GM19452 (cell line): ENCODE measurements around the gene PKNOX2.

Source experiments
- ATAC-seq: cut with Tn5 transposase; IDR thresholded peaks from one replicate; pipeline ENCODE4 v1.9.1; 2021; ENCODE audit not compliant: unreplicated experiment

PKNOX2 gene

DNA sequence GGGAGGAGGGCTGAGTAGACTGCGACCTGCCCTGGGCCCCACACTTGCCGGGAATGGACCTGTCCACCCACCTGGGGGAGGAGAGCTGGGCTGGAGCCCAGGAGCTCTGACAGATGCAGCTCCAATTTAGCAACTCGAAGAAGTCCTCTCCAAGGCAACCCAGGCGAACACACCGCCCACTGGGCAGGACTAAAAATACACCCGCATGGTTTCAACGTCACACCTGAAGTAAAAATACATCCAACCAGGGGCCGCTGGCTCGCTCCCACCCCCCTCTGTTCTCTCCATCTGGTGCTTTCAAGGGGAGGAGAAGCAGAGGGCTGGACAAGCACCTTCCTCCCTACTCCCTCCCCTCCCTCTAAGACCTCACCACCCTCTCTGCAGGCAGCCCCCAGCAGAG, 211.6 kb downstream of the PKNOX2 start:
- ATAC-seq, result no peak

DNA sequence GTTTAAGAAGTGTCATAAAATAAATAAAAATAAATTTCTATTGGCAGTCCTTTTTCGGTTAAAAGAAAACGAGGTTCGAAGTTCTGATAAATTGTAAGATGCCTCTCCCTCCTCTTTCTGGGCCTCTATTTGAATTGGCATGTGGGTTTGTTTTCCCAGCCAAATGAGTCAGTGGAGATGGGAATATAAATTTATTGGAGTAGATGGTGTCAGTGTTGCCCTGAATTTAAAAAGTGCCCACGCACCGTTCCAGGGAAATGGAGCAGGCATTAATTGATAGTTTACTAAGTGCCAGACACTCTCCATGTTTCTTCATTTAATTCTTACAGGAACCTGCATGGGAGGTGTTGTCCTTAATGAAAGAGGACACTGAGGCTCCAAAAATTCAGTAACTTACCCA, 212.3 kb downstream of the PKNOX2 start:
- ATAC-seq, result no peak

DNA sequence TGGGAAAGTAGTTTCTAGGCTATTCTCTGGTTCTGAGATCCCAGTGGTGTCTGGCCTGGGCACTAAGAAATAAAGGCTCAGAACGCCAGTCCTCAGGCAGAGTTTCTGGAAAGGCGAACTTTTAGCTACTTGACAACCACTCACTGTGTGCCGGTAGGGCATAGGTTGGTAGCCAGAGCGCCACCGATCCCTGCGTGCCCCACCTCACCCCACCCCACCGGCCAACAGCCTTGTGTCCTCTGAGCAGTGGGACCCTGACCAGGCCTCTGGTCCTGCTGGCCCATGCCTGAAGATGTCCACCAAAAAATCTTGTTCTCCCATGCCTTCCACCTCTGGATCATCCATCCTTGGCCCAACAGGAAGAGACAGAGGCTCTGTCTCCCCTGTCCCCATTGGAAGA, 213.5 kb downstream of the PKNOX2 start:
- no peak for ATAC-seq

DNA sequence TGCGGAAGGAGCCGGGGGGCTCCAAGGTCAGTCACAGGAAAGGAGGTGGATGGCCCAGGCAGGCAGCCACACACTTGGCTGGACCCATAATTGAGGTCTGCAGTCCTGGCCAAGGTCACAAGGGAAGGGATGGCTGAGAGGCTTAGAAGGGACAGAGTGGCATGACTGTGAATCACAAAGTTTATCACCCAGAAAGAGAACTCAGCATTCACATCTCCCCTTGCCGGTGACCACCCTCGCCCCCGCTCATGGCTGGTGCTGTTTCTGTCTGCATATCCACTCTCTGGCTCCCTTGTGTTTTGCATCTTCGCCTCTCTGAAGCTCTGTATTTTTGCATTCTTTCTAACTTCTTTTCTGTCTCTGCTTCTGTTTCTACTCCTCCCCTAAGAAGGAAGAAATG, 214.0 kb downstream of the PKNOX2 start:
- ATAC-seq, result no peak

DNA sequence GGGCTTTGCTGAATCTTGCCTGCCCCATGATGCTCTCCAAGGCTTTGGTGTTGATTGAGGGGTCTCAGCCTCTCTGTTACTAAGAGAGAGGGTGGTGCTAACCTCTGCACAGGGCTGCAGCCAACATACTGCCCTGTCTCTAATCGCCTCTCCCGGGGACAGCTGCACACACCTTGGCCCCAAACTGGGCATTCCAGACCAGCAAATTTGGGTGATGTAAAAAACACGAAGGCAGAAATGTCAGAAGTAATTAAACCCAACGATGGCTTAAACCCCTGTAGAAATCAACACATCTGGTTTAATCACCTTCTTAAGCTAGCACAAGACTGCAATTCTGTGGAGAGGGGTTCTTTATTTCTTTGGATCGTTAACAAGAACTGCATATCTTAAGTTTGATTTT, 215.0 kb downstream of the PKNOX2 start:
- no peak for ATAC-seq

DNA sequence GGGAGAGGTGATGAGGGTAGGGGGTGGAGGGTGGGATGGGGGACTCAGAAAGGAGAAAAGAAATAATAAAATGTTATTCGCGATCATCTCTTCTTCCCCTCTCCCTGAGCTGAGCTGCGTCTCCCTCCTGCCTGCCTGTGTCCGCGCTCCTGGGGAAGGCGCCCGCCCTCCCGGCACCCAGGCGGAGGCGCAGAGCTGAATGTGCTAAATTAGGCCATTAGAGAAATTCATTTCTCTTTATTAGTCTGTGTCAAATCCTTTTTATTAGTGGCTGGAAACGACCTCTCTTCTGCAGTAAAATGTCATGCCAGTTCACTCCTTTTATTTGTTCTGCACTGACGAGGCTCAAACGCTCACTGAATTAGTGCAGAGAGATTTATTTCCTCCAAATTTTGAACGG, 215.4 kb downstream of the PKNOX2 start:
- ATAC-seq, result no peak

DNA sequence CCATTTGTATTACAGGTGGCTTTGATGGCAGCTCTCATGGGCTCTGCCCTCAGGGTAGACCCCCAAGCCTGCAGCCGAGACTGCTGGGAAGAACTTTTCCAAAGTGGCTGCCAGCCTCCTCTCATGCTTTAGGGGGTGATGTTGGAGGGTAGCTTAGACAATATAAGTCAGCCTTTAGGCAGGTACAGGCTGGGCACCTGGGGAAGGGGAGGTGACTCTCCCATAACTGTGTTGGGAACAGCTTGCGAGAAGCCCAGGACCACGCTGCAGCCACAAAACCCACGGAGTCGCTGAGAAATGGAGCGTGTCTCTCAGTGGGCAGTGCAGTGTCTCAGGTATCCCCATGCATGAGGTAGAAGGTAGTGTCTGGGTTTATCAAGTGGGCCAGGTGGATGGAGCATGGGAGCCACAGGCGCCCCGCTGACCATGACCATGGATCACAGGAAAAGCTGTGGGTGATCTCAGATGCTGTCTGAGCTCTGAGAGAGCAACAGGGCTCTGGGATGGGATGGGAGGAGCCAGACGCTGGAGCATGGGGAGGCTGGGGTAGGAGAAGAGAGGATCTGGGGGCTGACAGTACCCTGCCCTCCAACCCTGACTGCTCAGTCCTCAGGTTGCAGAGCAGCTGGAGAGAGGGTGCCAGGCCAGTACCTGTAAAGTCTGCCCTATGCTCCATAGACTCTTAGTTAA, 216.3 kb downstream of the PKNOX2 start:
- ATAC-seq, result no peak

DNA sequence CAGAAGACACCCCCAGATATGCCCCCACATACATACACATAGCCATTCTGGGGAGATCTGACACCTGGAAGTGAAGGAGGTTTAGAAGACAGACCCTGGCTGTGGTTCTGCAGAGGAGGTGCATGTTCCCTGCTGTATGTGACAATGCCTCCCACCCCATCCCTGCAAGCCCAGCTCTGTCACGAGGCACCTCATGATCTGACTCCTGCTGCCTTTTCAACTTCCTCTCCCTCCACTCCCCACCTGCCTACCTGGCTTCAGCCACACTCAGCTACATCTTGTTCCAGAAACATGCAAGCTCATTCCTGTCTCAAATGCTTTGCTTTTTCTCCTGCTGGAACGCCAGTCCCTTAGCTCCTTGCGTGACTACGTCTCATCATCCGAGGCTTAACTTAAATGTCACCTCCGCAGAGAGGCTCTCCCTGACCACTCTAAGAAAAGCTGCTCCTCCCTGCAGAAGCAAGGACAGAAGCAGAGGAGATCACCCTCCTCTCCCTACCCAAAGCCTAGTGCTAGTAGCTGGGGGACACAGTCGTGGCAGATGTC, 217.0 kb downstream of the PKNOX2 start:
- ATAC-seq, result no peak

DNA sequence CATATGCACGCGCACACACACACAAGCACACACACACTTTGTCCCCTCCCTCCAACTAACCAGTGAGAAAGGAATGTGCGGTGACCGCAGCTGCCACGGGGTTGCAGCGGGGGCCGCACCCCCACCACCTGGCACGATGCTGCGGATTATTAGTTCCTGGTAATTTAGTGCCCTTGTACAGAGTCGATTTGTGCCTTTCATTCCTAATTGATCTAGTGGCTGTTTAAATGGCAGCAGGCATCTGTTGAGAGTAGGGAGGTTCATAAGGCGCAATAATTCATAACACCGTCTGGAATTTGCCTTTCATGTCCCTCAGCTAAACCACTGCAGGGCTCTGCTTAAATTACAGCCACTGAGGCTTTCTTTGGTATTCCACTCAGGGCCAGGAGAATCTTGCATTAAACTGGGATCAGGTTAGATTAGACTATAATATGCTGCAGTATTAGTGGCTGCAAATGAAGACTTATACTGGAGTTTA, 217.8 kb downstream of the PKNOX2 start:
- ATAC-seq, result no peak

DNA sequence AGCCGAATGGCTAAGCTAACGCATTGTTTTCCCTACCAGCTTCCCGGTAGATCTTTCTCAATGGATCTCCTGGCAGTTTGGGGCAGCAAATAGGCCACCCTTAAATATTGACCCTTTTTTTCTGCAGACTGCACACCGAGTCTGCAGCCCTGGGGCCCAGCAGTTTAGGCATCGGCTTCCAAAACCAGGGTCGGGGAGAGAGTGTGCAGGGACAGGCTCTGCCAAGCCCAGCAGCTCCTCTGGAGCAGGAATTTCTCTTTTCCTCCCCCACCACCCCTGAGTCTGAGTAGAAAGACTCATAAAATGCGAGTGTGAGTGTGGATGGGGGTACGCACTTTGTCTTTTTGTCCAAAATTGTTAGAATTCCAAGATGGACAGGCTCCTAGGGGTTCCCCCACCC, 218.3 kb downstream of the PKNOX2 start:
- no peak for ATAC-seq

DNA sequence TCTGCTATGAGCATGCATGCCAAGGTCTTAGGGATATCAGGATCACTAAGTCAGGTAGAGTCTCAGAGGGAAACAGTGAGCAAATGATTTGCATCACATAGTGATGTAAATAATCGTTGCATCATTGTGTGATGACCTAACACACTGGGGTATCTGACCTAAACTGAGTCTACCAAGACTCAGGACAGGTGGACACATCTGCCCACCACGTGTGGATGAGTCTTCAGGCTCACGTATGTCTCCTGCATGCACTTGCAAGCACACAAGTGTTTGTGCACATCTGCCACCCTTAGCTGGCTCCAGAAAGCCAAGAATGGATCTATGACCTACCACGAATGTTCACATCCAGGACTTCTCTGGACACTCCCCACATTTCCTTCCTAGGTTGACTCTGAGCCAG, 220.3 kb downstream of the PKNOX2 start:
- no peak for ATAC-seq

DNA sequence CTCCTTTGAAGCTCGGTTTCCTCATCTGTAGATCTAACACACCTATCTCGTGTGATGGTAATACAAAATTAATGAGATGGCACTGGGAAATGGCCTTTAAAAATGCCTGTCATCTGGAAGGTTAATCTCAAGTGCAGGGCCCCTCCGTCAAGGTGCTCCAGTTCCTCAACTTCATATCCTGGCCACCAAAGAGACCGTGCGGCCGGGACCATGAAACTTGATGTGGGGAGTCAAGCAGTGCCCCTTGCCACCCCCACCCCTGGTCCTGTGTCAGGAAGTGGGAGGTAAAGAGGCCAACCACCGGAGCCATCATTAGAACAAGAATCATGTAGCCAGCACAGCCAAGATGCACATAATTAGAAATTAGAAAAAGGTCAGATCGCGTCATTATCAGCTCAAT, 223.3 kb downstream of the PKNOX2 start:
- no peak for ATAC-seq

DNA sequence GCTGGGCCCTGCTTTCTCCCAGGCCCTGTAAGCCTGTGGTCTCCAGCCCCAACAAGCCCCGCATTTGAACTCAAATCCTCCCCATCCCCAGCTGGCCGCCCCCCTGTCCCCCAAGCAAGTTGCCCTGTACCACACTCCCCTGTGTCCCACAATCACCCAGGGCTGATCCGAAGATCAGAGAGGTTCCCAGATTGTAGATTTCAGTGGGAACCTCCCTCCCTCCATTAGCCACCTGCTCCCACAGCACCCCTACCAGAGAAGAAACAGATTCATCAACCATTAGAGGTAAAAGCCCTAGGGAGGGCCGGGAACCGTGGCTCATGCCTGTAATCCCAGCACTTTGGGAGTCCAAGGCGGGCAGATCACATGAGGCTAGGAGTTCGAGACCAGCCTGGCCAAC, 224.1 kb downstream of the PKNOX2 start:
- no peak for ATAC-seq

DNA sequence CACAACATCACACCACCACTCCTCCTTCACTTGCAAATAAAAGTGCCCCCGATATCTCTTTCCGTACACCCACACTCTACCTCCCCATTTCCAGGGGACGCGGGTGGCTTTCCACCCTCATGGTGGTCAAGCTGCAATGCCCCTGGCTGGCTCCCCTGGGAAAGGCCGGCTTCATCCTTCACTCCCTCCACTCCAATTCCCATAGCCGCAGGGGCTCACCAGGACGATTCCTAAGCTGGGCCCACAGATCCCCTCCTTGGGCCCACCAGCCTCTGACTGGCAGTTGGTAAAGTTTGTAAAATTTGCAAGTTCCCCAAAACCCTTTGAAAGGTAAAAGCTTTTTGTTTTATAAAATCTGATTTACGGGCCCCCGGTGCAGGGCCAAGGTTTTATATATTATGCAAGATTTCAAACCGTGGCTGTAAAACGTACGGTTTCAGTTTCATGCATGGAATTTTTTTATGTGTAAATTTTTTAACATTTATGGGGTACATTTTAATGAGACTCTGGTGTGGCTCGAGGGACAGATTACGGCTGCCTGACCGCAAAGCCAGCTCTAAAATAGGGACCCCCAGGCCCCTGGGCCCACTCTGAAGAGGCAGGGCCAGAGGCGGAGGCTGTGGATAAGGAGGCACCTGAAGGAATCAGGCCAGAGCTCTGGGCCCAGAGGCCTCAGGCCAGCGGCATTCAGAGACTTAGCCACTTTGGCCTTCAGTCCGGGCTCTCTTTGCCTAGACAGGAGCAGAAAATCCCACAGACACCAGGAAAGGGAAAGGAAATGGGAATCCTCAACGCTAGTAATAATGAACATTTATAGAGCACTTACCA, 225.0 kb downstream of the PKNOX2 start:
- no peak for ATAC-seq

DNA sequence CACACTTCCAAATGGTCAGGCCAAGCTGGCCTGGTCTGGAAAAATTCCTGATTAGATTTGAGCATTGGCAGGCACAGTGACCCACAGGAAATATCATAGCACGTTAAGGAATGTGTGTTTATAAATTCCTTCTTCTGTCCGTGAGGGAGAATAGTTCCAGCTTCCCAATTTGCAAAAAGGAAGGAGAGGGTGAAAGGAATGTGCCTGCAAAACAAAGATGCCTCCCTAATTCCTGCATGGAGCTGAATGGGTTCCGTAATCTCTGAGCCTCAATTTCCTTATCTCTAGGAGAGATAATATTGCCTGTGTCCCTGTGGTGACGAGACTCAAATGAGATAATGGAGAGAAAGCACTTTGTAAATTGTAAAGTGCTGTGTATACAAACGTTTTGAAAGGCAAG, 226.4 kb downstream of the PKNOX2 start:
- no peak for ATAC-seq

DNA sequence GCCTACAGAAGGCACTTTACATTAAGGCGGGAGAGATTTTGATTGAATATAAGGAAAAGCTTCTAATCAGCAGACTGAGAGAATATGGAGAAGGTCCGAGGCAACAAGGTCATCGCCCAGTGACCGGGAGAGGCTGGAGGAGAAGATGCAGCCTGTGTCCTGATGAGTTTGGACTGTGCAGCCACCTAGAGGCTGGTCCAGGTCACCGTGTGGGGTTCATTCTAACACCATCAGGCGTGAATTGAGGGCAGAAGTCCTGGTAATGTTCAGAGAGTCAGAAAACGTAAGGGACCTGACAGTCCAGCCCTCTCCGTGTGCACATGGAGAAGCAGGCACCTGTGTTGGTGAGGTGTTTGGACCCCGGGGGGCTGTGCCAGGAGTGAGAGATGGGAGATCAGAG, 228.8 kb downstream of the PKNOX2 start:
- ATAC-seq, result no peak

DNA sequence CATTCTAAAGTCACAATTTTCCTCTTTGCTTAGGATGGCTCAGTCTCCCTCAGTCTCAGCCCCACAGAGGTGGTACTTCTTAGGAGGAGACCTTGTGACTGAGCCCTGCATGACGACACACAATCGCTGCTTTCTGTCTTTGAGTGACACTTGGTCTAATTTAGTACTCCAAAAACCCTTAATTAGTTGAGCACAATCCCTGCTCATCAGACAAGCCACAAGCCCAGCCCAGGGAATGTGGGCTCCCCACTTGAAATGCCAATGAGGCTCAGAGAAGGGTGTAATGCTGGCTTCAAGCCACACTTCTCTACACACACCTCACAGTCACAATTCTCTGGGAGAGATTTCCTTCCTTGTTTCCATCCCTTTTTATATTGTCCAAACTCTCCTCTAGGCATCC, 229.7 kb downstream of the PKNOX2 start:
- no peak for ATAC-seq

DNA sequence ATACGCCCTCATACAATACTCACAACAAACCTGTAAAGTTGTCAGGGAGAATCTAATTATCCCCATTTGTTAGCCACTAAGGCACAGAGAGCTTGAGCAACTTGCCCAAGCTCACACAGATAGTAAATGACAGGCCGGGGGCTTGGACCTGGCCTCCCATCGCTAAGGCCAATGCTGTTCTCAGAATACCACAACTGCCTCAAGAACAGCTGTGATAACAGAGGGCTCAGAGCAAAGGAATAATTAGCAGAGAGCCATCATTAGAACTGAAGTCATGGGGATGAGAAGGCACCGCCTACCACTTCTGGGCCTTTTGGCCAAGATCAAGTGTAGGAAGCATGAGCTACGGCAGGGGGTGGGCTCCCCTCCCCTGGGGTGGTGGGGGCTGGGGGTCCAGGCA, 232.9 kb downstream of the PKNOX2 start:
- no peak for ATAC-seq

DNA sequence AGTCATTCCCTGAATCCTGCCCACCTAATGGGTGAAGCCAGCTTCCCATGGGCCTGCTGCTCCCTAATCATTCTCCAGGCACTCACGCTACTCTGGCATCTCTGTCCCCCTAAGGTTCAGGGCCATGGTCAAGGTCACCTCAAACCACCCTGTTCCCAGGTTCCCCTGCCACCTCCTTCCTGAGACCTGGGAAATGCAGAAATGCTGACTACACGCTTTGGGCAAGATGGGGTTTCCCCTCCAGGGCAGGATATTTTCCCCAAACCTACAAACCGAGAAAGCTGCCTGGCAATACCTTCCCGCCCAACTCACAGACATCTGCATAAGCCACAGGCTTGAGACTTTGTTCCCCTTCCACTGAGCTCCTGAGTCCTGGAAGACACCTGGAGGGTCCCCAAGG, 233.9 kb downstream of the PKNOX2 start:
- no peak for ATAC-seq

DNA sequence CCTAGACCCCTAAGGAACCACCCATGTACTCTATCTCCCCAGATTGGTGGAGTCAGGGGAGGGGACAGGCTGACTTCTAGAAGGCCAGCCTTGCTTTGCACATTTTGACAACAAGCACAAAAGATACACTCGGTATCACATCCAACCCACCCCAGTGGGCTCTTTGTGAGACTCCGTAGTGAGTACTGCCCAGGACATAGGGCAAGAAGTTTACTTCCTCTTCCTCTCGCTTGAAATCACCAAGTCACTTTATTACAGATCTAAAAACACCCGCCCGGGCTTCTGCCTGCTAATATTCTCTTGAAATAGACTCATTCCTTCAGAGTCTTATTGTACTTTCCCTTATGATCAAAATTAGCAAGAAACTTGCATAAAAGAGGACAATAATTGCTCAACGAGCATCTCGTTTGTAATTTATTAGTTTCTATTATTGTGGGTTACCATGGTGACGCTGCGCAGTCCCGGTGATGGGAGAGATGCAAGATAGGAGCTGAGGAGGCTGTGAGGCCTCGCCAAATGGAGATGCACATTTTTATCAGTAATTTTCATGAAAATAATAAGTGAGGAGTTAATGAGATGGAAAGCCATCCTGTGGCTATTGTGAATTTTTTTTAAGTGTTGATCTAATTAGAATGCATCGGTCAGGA, 234.6 kb downstream of the PKNOX2 start:
- no peak for ATAC-seq

DNA sequence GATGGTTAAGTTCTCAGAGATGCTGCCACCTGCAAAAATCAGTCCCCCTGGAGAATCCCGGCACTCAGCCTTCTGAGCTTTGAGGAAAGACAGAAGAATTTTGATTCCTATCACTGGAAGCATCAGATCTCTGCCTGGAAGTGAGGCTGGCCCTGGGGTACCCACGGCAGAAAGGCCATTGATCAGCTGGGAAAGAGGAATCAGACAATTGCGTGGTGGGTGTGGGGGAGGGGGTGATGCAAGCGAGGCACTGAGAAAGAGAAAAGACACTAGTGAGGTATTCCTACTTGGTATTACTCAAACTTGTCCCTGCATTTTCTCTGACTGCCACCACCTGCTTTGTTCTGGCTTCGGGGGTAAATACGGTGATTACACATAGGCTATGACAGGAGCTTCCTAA, 235.4 kb downstream of the PKNOX2 start:
- no peak for ATAC-seq

DNA sequence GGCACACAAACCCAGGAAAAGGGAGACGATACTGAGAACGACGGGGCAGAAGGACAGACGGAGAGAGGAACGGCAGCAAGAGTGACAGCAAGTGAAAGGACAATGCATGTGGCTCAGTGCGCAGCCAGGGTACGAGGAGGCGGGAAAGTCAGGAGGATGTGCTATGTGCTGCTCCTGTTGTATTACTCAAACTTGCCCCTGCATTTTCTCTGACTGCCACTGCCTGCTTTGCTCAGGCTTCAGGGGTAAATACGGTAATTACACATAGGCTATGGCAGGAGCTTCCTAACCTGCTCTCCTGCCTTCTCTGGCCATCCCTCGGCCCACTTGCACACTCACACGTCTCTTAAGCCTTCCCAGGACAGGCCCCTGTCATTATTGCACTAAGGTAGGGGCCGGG, 236.7 kb downstream of the PKNOX2 start:
- no peak for ATAC-seq
